ENCODE data around the gene CHN2. TPM values are rescaled to one million over a fixed set of nuclear protein-coding genes. Genes with fewer than 3 reads are reported as not detected.

CHN2 gene
- total and polyA plus RNA-seq, 8 donors, result 2.8 to 8.9 (median 4.3) TPM

DNA sequence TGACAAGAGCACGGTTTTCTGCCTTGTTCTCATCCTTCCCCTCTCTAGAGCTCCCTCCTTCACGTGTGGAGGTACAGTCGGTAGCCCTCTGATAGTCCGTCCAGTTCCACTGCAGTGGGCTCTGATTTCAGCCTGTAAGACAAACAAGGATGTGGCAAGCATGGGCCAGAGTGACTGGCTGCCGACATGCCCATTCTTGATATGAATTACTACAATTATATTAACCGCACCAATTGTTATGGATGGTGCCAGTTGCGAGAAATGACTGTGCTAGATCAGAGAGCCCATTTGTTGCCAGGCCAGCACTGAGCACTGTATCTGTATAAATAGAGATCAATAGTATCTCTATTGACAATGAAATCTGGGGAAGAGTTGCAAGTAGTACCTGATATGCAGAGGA is 146.6 kb downstream of the CHN2 start:
- Histone ChIP-seq H3K9me3 (no peaks in the 10 kb centered on the region), H3K27ac (no peak overlapping the region), H3K27me3 (no peaks in the 10 kb centered on the region), H3K4me3 (no peak overlapping the region), H3K4me1 (peaks cover 0 to 13% of the 10 kb centered on the region in 2 donors), H3K36me3 (no peaks in the 10 kb centered on the region)
- TF ChIP-seq CTCF (IDR thresholded peaks at IDR 0.05), result no peak
- intact Hi-C loops (cut with DNase I), result no loop called here
- ATAC-seq, result no peak
- DNase-seq, result no peak

- TF ChIP-seq CTCF (IDR thresholded peaks at IDR 0.05), result no peak
- Histone ChIP-seq H3K9me3 (no peaks in the 10 kb centered on the region), H3K27me3 (no peaks in the 10 kb centered on the region), H3K4me1 (peaks cover 0 to 4% of the 10 kb centered on the region in 2 donors), H3K36me3 (no peaks in the 10 kb centered on the region), H3K27ac (no peak overlapping the region), H3K4me3 (no peak overlapping the region)
- ATAC-seq, result no peak
- intact Hi-C loops (cut with DNase I), result no loop called here
- no peak for DNase-seq
Measured at GRCh38 chr7:29342761-29343160, 148.2 kb downstream of the CHN2 start.

- intact Hi-C loops (cut with DNase I), result no loop called here
- Histone ChIP-seq H3K36me3 (no peaks in the 10 kb centered on the region), H3K4me3 (no peak overlapping the region), H3K27ac (no peak overlapping the region), H3K4me1 (no peaks in the 10 kb centered on the region), H3K9me3 (no peaks in the 10 kb centered on the region), H3K27me3 (no peaks in the 10 kb centered on the region)
- peak; percentile 25 for ATAC-seq
- DNase-seq, result no peak
- TF ChIP-seq CTCF (IDR thresholded peaks at IDR 0.05), result no peak
Measured at GRCh38 chr7:29343399-29343798, 148.8 kb downstream of the CHN2 start.

DNA sequence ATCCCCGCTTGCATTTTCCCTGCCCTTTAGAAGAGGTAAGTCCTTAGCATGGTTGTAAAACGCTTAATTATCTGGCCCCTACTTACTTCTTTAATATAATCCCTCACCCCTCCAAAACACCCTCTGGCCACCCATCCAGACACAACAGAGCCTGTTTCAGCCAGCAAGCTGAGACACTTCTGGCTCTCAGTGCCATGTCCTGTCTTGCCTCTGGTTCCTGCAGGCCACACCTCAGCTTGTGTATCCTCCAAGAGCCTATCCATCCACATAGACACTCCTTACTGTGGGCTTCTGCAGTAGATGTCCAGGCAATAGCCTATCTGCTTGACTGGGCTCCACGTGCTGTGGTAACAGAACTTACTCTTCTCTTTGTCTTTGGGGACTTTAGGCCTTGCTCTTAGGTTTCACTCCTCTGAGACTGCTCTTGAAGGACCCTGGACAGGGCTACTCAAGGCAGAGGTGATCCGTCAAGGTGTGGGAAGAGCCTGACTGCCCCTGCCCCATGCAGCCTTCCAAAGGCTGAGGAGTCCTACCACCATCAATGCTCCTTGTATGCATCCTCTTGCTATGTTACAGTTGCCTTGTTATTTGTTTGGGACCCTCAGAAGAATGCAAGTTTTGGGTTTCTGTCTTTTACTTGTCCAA is 149.9 kb downstream of the CHN2 start:
- no peak for DNase-seq
- Histone ChIP-seq H3K4me1 (no peaks in the 10 kb centered on the region), H3K9me3 (no peaks in the 10 kb centered on the region), H3K27ac (no peak overlapping the region), H3K4me3 (no peak overlapping the region), H3K36me3 (no peaks in the 10 kb centered on the region), H3K27me3 (no peaks in the 10 kb centered on the region)
- ATAC-seq, result no peak
- TF ChIP-seq CTCF (IDR thresholded peaks at IDR 0.05), result no peak
- intact Hi-C loops (cut with DNase I), result no loop called here

DNA sequence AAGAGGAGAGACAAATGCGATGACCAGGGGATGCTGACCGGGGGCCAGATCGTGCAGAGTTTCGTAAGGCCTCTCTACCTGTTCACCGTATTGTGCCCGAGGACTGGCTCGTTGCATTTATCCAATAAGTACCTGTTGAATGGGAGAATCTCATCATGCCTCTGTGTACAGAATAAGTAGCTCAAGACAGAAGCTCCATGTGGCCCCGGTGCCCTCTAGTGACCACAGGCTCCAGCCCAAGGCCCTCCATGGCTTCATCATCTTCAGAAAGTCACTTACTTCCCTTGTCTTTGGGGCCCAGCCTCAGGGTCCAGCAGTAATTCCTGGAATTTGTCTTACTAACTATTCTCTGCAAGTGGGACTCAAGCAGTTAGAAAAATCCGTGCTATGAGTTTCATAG is 151.0 kb downstream of the CHN2 start:
- intact Hi-C loops (cut with DNase I), result no loop called here
- TF ChIP-seq CTCF (IDR thresholded peaks at IDR 0.05), result peak; percentile 22 to 31
- ATAC-seq (peak; percentile 87), DNase-seq (peak in 1 of 4 donors; percentile 53)
- no peaks in the 10 kb centered on the region for H3K9me3 ChIP-seq
- no peak overlapping the region for H3K4me3 ChIP-seq
- H3K27me3 ChIP-seq, result no peaks in the 10 kb centered on the region
- no peak overlapping the region for H3K27ac ChIP-seq
- no peaks in the 10 kb centered on the region for H3K36me3 ChIP-seq
- H3K4me1 ChIP-seq, result no peaks in the 10 kb centered on the region
